ENCODE results near the gene SPTSSA.

Gene SPTSSA

DNA sequence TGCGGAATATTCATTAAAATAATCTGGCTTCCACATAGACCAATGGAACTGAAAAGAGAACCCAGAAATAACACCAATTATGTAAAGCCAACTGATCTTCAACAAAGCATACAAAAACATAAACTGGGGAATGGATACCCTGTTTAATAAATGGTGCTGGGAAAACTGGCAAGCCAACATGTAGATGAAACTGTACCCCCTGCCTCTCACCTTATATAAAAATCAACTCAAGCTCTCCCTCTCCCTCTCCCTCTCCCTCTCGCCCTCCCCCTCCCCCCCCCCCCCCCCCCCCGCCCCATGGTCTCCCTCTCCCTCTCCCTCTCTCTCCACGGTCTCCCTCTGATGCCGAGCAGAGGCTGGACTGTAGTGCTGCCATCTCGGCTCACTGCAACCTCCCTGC, 13.1 kb upstream of the SPTSSA start:
- H3K27me3 ChIP-seq, result no peaks in the 10 kb centered on the region
- H3K36me3 ChIP-seq, result no peaks in the 10 kb centered on the region
- TF ChIP-seq, protein P1, sequence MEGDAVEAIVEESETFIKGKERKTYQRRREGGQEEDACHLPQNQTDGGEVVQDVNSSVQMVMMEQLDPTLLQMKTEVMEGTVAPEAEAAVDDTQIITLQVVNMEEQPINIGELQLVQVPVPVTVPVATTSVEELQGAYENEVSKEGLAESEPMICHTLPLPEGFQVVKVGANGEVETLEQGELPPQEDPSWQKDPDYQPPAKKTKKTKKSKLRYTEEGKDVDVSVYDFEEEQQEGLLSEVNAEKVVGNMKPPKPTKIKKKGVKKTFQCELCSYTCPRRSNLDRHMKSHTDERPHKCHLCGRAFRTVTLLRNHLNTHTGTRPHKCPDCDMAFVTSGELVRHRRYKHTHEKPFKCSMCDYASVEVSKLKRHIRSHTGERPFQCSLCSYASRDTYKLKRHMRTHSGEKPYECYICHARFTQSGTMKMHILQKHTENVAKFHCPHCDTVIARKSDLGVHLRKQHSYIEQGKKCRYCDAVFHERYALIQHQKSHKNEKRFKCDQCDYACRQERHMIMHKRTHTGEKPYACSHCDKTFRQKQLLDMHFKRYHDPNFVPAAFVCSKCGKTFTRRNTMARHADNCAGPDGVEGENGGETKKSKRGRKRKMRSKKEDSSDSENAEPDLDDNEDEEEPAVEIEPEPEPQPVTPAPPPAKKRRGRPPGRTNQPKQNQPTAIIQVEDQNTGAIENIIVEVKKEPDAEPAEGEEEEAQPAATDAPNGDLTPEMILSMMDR (IDR thresholded peaks at IDR 0.05), result no peak
- no peaks in the 10 kb centered on the region for H3K9me3 ChIP-seq
- H3K27ac ChIP-seq, result no peak overlapping the region
- no peak for DNase-seq
- intact Hi-C loops (cut with DNase I; ENCODE audit: low total_unique reads), result no loop called here
- no peak overlapping the region for H3K4me3 ChIP-seq
- no peaks in the 10 kb centered on the region for H3K4me1 ChIP-seq

DNA sequence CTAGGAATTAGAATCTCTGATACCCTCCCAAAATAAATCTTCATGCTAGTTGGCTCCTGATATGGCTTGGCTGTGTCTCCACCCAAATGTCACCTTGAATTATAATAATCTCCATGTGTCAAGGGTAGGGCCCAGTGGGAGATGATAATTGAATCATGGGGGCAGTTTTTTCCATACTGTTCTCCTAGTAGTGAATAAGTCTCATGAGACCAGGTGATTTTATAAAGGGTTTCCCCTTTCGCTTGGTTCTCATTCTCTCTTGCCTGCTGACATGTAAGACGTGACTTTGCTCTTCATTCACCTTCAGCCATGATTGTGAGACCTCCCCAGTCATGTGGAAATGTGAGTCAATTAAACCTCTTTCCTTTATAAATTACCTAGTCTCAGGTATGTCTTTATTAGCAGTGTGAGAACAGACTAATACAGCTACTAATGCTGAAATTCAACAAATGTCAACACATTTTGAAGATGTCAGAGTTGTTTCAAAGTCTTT, 12.2 kb upstream of the SPTSSA start:
- Histone ChIP-seq H3K27me3 (no peaks in the 10 kb centered on the region), H3K27ac (no peak overlapping the region), H3K9me3 (no peaks in the 10 kb centered on the region), H3K4me3 (no peak overlapping the region), H3K36me3 (no peaks in the 10 kb centered on the region), H3K4me1 (no peaks in the 10 kb centered on the region)
- TF ChIP-seq, protein P1 (IDR thresholded peaks at IDR 0.05), result no peak
- DNase-seq, result no peak
- intact Hi-C loops (cut with DNase I; ENCODE audit: low total_unique reads), result no loop called here

DNA sequence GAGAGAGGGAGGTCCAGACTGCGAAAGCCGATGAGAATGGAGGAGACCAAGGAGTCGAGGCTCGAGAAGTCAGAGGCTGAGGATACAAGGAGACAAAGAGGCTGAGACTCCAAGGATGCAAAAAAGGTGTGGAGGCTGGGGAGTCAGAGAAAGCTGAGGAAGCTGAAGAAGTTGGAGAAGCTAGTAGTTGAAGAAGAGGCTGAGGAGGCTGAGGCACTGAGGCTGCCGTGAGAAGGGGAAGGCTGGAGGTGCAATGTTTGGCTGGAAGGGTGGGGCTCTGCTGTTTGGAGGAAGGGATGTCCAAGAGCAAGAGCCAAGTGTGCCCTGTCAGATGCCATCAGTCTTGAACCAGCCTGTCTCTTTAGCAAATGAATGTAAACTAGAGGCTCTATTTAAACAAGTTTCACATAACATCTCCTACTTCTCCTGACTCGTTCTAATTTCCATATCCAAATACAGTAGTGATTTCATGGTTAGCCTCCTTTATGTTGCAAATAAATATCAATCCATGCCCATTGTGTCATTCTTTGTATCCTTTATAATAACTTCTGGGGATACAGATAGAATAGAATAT, 10.8 kb upstream of the SPTSSA start:
- intact Hi-C loops (cut with DNase I; ENCODE audit: low total_unique reads), result no loop called here
- H3K4me1 ChIP-seq, result no peaks in the 10 kb centered on the region
- no peaks in the 10 kb centered on the region for H3K27me3 ChIP-seq
- H3K27ac ChIP-seq, result no peak overlapping the region
- DNase-seq, result no peak
- TF ChIP-seq, protein P1 (IDR thresholded peaks at IDR 0.05), result no peak
- no peaks in the 10 kb centered on the region for H3K36me3 ChIP-seq
- H3K4me3 ChIP-seq, result no peak overlapping the region
- H3K9me3 ChIP-seq, result no peaks in the 10 kb centered on the region

DNA sequence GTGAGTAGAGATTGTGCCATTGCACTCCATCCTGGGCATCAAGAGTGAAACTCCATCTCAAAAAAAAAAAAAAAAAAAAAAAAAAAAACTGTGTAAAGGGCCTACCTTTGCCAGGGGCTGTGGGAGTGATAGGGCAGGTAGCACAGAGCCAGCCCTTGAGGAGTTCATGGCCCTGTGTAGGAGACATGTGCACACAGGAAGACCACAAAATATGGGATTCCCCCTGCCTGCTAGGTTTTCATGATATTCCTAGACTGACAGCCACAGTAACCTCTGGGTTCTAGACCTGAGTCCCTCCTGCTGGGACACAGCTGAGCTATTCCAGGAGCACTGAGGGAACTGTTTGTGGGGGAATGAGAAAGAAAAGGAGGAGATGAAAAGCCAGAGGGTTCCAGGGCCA, 8.3 kb upstream of the SPTSSA start:
- Histone ChIP-seq H3K4me1 (no peaks in the 10 kb centered on the region), H3K27ac (no peak overlapping the region), H3K4me3 (no peak overlapping the region), H3K36me3 (no peaks in the 10 kb centered on the region), H3K27me3 (no peaks in the 10 kb centered on the region), H3K9me3 (no peaks in the 10 kb centered on the region)
- DNase-seq, result no peak
- intact Hi-C loops (cut with DNase I; ENCODE audit: low total_unique reads), result no loop called here
- TF ChIP-seq, protein P1 (IDR thresholded peaks at IDR 0.05), result no peak

DNA sequence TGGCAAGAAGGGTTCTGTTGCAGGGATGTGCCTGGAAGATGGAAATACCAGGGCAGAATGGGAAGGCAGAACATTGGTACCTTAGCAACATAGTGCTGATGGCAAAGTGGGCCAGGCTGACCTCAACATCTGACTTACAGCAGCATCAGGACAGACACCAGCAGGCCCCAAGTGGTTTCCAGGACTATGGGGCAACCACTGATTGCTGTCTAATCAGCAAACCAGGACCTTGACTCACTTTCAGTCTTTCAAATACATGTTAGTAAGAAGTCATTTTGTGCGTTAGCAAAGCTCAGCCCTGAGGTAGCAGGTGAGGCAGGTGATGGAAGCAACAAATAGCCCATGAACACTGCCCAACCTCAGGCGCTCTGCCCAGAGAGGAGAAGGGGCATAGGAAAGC, 4.7 kb upstream of the SPTSSA start:
- no peak overlapping the region for H3K4me3 ChIP-seq
- TF ChIP-seq, protein P1 (IDR thresholded peaks at IDR 0.05), result no peak
- intact Hi-C loops (cut with DNase I; ENCODE audit: low total_unique reads), result loop anchor here (10.0 kb wide), 1 partner anchor 68 kb away; the partner anchor contains the start of gene EAPP
- H3K9me3 ChIP-seq, result no peaks in the 10 kb centered on the region
- no peak overlapping the region for H3K27ac ChIP-seq
- DNase-seq, result no peak
- no peaks in the 10 kb centered on the region for H3K27me3 ChIP-seq
- H3K4me1 ChIP-seq, result peaks cover 0 to 6% (median 4%) of the 10 kb centered on the region in 4 donors
- no peaks in the 10 kb centered on the region for H3K36me3 ChIP-seq
